Endothelial cell of umbilical vein (primary cell): ENCODE measurements around the gene HDAC5. TPM values are rescaled to one million over a fixed set of nuclear protein-coding genes. Genes with fewer than 3 reads are reported as not detected.

Source experiments
- BruUV-seq: library from RNA; stranded (reverse); fragments of 400-500 nt; replicated peaks from 2 replicates; lab custom pipeline; 2021; lab: Mats Ljungman, UMichigan
- CTCF ChIA-PET: fragments of 300-600, 350-600 bp; sonication (Branson Sonifier 250); formaldehyde crosslinking; loops from one replicate; lab custom pipeline; 2021; ENCODE audit warnings: antibody characterized with exemption, inconsistent platforms; lab: Charles Lee
- POLR2A ChIA-PET: fragments of 300-600, 350-600 bp; sonication (Branson Sonifier 250); formaldehyde crosslinking; loops from one replicate; lab custom pipeline; 2021; ENCODE audit warnings: antibody characterized with exemption, inconsistent platforms; lab: Charles Lee
- DNase-seq: peaks from one replicate; pipeline ENCODE4 v3.0.0-alpha.2; 2011; ENCODE audit warnings: low read depth, low spot score
- FAIRE-seq: peaks from 2 replicates; lab custom pipeline; 2011; peaks lifted over from hg19 to GRCh38; lab: Jason Lieb, UNC
- H2AFZ ChIP-seq: 2 replicates; pipeline ENCODE4 v1.6.0; 2012; ENCODE audit warnings: low read depth, low read length, control low read depth, inconsistent platforms
- H3K27ac ChIP-seq: 2 replicates; pipeline ENCODE4 v1.5.1; 2011; ENCODE audit warnings: low read depth, mild to moderate bottlenecking, control low read depth, low read length, moderate library complexity; ENCODE audit not compliant: insufficient read depth
- H3K27me3 ChIP-seq, 2 experiments: 2 replicates each; pipeline versions ENCODE4 v1.6.0 to v1.6.1; 2011; ENCODE audit warnings: low read length in 2 of 2, mixed read lengths in 1 of 2; ENCODE audit not compliant: control insufficient read depth in 2 of 2, insufficient read depth in 2 of 2
- H3K36me3 ChIP-seq, 2 experiments: 2 replicates in 1 of 2; 3 replicates in 1 of 2; pipeline ENCODE4 v1.5.1; 2011; ENCODE audit warnings: low read length in 2 of 2, mild to moderate bottlenecking in 1 of 2, moderate library complexity in 1 of 2; ENCODE audit not compliant: control insufficient read depth in 2 of 2, insufficient read depth in 2 of 2; ENCODE audit errors: extremely low read depth in 1 of 2
- H3K4me1 ChIP-seq: 3 replicates; pipeline ENCODE4 v1.5.1; 2011; ENCODE audit warnings: mild to moderate bottlenecking, low read length; ENCODE audit not compliant: control insufficient read depth, insufficient read depth; ENCODE audit errors: extremely low read depth
- H3K4me2 ChIP-seq: 2 replicates; pipeline ENCODE4 v1.6.1; 2011; ENCODE audit warnings: low read length, control low read depth, mixed read lengths; ENCODE audit not compliant: insufficient read depth
- H3K4me3 ChIP-seq, 3 experiments: fragments of 200-600 bp in 1 of 3; sonication (generic), shearing (Covaris generic) in 1 of 3; replicated peaks in 1 of 3; 2 replicates each; pipeline ENCODE4 v1.5.1; 2011 to 2016; ENCODE audit warnings: control low read depth in 3 of 3, low read length in 3 of 3, mild to moderate bottlenecking in 2 of 3, inconsistent platforms in 1 of 3, low read depth in 1 of 3, moderate library complexity in 1 of 3; ENCODE audit not compliant: insufficient read depth in 1 of 3
- H3K79me2 ChIP-seq: 2 replicates; pipeline ENCODE4 v1.6.0; 2012; ENCODE audit warnings: low read length, inconsistent platforms; ENCODE audit not compliant: control insufficient read depth, insufficient read depth
- H3K9ac ChIP-seq: replicated peaks from 2 replicates; pipeline ENCODE3; 2011; ENCODE audit warnings: low read length, control low read depth; ENCODE audit not compliant: insufficient read depth; ENCODE audit errors: extremely low read depth
- H3K9me1 ChIP-seq: replicated peaks from 3 replicates; pipeline ENCODE4 v1.6.0; 2011; ENCODE audit warnings: mild to moderate bottlenecking, low read length; ENCODE audit not compliant: control insufficient read depth, insufficient read depth; ENCODE audit errors: extremely low read depth
- H3K9me3 ChIP-seq: replicated peaks from 2 replicates; pipeline ENCODE4 v1.5.1; 2012; ENCODE audit warnings: low read length, inconsistent platforms; ENCODE audit not compliant: control insufficient read depth, insufficient read depth
- H4K20me1 ChIP-seq: replicated peaks from 2 replicates; pipeline ENCODE3; 2011; ENCODE audit warnings: mild to moderate bottlenecking, low read length; ENCODE audit not compliant: control insufficient read depth, insufficient read depth; ENCODE audit errors: extremely low read depth
- CTCF ChIP-seq, 2 donors: IDR thresholded peaks; 1 replicate in 1 of 2; 2 replicates in 1 of 2; pipeline ENCODE4 v1.5.1; 2011; ENCODE audit warnings: low read length in 2 of 2, mild to moderate bottlenecking in 2 of 2, moderate library complexity in 2 of 2, control low read depth in 1 of 2, inconsistent platforms in 1 of 2, low read depth in 1 of 2; ENCODE audit not compliant: insufficient read depth in 1 of 2; ENCODE audit errors: extremely low read depth in 1 of 2
- EZH2 ChIP-seq: IDR thresholded peaks from 2 replicates; pipeline ENCODE4 v1.6.1; 2012; ENCODE audit warnings: borderline replicate concordance, low read depth, mild to moderate bottlenecking, moderate library complexity, low read length, inconsistent platforms; ENCODE audit not compliant: severe bottlenecking
- FOS ChIP-seq: IDR thresholded peaks from 2 replicates; pipeline ENCODE4 v1.6.1; 2011; ENCODE audit warnings: mild to moderate bottlenecking, low read length, moderate library complexity, borderline replicate concordance; ENCODE audit not compliant: insufficient read depth
- GATA2 ChIP-seq: IDR thresholded peaks from 2 replicates; pipeline ENCODE4 v1.7.0; 2011; ENCODE audit warnings: low read depth, mild to moderate bottlenecking, moderate library complexity, mixed read lengths, low read length; ENCODE audit not compliant: insufficient read length, insufficient read depth
- JUN ChIP-seq: IDR thresholded peaks from 2 replicates; pipeline ENCODE4 v1.6.1; 2011; ENCODE audit warnings: borderline replicate concordance, low read depth; ENCODE audit not compliant: insufficient read length, insufficient read depth
- MAX ChIP-seq: IDR thresholded peaks from 2 replicates; pipeline ENCODE4 v1.6.1; 2011; ENCODE audit not compliant: insufficient read depth, insufficient read length
- POLR2AphosphoS5 ChIP-seq: IDR thresholded peaks from 2 replicates; pipeline ENCODE4 v1.6.1; 2012; ENCODE audit warnings: low read depth, mild to moderate bottlenecking, control low read depth, low read length, moderate library complexity; ENCODE audit not compliant: insufficient read depth
- dilution Hi-C: fragments of 300-500 bp; cut with MboI; formaldehyde crosslinking; loops from one replicate; pipeline ENCODE4 v1.15.0; 2019; ENCODE audit warnings: low sequenced_read_pairs; ENCODE audit not compliant: extremely low pct_ligation_motif_present
- intact Hi-C: fragments of 100-400 bp; cut with micrococcal nuclease; formaldehyde crosslinking; loops from one replicate; pipeline ENCODE4 v1.10.0; 2022
- polyA plus RNA-seq, 4 experiments: library from polyadenylated mRNA; depleted of rRNA in 3 of 4; stranded (reverse) in 3 of 4; unstranded in 1 of 4; fragments of >200 nt; gene quantifications; 2 replicates each; pipeline versions ENCODE4 v1.2.1 to v1.2.3, GENCODE V29; 2011 to 2012; ENCODE audit warnings: missing spikeins in 1 of 4
- total RNA-seq: library from RNA; stranded (reverse); gene quantifications from 2 replicates; pipeline ENCODE4 v1.2.3, GENCODE V29; 2021

Gene HDAC5
- total and polyA plus RNA-seq, 2 donors (not counting 3 experiments of a cell fraction or from before 2014, with no cell fraction given): 35.4 to 40.4 TPM

- Histone ChIP-seq H3K4me1 (peaks cover 9% of the 10 kb centered on the region), H3K9me1 (no peaks in the 10 kb centered on the region), H3K9ac (no peak overlapping the region), H3K9me3 (no peaks in the 10 kb centered on the region), H3K79me2 (peaks cover 7% of the 10 kb centered on the region), H3K36me3 (peaks cover 19 to 25% of the 10 kb centered on the region in 2 experiments), H3K27me3 (no peaks in the 10 kb centered on the region), H3K4me2 (no peak overlapping the region), H4K20me1 (no peaks in the 10 kb centered on the region), H3K27ac (no peak overlapping the region), H2AFZ (no peak overlapping the region), H3K4me3 (no peak overlapping the region)
- dilution Hi-C loops: no loop called here
- intact Hi-C loops: no loop called here
- BruUV-seq: no TSS peak
- POLR2A ChIA-PET: no interaction called here
- FAIRE-seq: no peak
- CTCF ChIA-PET: interaction anchor here (1.0 to 1.9 kb wide), 5 partner anchors 10 to 153 kb away, joined by 3 to 6 read pairs (median 3); no protein-coding TSS in a partner anchor
- no peak for DNase-seq
- TF ChIP-seq FOS: no peak
- no peak for TF ChIP-seq JUN
- TF ChIP-seq MAX: no peak
- no peak for TF ChIP-seq CTCF (IDR thresholded peaks at IDR 0.05; ENCODE audit: extremely low read depth in 1 of 2, insufficient read depth in 1 of 2, low read depth in 1 of 2, low read length in 2 of 2)
- no peak for TF ChIP-seq EZH2
- TF ChIP-seq POLR2AphosphoS5: no peak
- no peak for TF ChIP-seq GATA2
Observed at GRCh38 chr17:44033861-44034408, 89.5 kb downstream of the HDAC5 start.
